NCI-H1436 treated with DMSO at 0.1 percent for 48 hours (cell line): ENCODE measurements around the gene LRRK1.

Experiments used
- DNase-seq: peaks from one replicate; lab custom pipeline; 2025; lab: John Stamatoyannopoulos, UW

LRRK1 gene

DNA sequence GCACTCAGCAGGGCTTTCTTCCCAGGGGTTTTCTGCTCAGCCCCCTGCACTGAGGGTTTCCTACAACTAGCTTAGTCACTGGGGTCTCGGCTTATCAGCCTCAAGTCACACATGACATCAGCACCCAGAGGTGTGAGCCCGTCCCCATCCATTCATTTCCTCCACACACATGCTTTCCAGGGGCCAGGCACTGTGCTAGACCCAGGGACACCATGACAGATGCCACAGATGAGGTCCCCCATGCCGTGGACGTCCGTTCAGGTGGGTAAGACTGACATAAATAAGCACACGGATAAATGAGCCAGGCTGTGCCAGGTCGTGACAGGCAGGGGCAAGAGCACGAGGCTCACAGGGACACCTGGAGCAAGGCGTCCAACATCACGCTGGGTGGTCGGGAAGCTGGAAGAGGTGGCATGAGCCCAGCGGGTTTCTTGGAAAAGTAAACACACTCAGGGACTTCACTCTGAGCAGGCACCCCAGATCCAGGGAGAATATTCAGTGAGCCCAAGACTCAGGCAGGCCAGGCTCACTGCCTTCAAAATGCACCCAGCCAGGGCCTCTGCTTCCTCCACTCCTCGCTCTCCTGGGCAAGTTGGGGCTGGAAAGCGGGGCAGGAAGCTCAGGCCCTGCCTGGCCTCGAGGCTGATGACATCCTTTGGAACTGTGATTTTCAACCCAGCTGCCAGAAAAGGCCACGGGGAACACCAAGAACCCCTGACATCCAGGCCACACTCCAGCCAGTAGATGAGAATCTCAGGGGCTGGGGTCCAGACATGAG lies 193.4 kb downstream of the LRRK1 start:
- no peak for DNase-seq

DNA sequence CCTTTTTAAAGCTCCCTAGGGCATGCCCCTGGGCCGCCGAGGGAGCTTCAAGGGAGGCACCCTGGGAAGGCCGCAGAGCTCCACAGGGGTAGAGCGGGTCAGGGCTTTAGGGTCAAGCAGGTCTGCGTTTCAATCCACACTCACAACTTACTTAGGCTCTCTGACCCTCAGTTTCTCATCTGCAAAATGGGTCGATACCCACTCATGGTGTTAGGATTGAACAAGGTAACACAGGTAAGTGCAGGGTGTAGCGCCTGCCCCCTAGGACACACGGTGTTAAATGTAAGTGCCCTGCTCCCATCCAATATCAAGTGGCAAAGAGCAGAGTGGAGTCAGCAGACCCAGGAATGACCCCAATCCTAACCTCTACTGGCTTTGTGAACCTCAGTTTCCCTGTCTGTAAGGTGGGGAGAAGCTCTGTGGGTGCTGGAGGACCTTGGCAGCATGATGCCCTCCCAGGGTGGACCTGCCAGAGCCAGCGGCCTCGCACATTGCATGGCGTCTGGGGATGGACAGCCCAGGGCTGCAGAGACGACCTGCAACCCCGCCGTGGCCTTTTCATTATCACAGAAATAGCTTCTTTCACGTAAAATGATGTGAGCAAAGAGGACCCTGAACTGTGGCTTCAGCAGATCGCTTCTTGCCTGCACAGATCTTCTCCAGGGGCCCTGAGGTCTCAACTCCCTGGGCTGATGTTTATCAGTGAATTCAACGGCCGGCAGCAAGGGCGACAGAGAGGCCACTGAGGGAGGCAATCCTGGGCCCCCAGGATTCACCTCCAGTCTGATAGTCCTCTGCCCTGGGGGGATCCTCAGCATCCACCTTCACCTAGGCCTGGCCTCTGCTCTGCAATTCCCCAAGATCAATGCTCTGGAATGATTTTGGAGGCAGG lies 194.2 kb downstream of the LRRK1 start:
- DNase-seq = no peak

DNA sequence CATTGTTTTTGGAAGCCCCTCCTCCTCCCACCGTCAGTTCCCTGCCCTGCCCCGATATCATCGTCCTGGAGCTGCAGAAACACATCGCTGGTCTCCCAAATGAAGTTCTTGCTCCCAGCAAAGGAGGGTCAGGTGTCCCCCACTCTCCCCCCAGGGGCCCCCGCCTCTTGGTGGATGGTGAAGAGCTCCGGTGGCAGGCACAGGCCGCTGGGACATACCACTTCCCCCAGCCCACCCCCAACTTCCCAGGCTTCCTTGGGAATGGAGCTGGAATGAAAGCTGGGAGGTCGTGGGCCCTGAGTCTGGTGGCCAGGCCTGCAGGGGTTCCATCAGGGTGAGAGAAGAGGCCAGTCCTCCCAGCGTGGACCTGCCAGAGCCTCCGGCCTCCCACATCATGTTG lies 195.0 kb downstream of the LRRK1 start:
- DNase-seq = no peak

DNA sequence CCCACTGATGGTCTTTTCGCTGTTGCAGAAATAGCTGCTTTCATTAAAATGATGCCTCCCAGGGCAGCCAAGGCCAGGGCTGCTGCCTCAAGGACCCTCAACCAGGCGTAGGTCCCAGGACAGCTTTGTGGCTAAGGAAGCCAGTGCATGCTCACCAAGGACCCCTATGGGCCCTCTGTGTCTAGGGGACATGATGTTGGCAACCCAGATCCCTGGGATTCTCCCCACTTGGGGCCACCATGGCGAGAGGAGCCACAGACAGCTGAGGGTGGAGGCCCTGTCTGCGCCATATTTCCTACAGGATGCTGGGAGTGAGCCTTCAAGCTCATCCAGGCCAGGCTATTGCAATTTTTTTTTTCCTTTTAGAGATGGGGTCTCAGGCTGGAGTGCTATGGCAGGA lies 195.5 kb downstream of the LRRK1 start:
- DNase-seq = no peak

DNA sequence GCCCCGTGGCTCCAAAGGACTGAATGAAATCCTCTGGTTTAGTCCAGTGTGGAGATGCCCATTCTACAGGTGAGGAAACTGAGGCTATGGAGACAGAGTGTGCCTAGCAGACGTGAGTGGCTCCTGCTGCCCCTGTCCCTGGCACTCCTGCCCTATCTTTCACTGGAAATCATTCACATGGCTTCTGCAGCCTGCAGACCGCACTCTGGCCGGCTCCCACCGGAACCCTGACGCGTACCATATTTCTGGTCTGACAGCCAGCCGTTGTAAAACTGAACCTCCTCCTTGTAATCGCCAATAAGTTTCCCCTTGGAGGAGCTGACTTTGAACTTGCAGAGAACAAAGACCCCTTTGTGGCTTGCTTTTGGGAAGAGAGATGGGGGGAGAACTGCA lies 196.2 kb downstream of the LRRK1 start:
- DNase-seq = no peak

DNA sequence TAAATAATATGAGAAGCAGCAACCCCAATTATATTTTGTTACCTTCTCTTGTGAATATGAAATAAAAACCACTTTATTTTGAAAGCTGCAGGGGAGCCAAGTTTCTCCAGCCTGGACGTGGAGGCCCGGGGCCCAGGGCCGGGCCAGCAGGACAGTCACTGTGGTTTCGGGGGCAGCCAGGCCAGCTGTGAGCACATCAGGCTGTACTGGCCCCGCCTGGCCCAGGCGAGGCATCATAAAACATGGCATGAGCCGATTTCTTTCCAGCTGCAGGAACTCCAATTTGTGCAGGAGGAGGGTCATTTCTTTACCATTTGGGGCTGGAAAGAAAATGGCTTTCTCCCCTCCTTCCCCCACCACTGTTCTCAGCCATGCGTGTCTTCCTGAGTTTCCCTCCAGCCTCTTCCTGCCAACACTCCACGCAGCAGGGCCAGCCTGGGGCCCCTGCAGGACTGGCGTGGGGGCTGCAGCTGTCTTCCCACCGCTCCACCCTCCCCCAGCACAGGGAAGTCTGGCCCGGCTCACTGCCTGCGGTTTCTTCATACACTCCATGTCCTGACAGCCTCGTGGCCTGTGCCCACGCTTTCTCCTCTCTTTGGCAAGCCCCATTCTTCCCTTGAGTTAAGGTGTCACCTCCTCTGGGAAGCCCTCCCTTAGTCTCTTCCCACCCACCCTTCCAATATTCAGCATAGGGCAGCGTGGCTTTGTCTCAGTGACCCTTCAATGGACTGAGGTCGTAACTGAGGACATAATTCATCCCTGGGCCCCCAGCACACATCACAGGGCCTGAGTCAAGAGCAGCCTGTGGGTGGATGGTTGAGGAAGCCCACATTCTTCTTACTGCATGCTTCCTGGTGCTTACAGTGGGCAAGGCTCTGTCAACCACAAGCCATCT lies 196.9 kb downstream of the LRRK1 start:
- DNase-seq = no peak

DNA sequence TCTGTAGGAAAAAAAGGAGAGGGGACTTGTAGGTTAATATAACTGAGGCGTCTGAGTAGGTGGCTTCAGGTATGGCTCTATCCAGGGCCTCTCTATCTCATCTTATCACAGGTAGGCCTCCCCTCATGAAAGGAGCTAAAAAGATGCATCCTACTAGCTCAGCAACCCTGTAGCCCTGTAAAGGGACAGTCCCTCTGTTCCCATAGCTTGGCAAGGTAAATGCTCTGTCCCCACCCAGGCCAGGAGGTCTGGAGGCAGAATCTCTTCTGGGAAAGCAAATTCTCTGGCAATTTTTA lies 197.5 kb downstream of the LRRK1 start:
- DNase-seq = no peak

DNA sequence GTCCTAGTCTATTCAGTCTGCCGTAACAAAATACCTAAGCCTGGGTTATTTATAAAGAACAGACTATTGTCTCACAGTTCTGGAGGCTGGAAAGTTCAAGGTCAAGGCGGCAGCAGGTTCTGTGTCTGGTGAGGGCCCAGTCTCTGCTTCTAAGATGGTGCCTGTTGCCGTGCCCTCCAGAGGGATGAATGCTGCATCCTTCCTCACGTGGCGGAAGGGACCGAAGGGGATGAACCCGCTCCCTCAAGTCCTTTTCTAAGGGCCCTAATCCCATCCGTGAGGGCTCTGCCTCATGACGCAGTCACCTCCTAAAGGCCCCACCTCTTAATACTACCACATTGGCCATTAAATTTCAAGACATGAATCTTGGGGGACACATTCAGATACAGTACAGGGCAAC lies 199.0 kb downstream of the LRRK1 start:
- no peak for DNase-seq

DNA sequence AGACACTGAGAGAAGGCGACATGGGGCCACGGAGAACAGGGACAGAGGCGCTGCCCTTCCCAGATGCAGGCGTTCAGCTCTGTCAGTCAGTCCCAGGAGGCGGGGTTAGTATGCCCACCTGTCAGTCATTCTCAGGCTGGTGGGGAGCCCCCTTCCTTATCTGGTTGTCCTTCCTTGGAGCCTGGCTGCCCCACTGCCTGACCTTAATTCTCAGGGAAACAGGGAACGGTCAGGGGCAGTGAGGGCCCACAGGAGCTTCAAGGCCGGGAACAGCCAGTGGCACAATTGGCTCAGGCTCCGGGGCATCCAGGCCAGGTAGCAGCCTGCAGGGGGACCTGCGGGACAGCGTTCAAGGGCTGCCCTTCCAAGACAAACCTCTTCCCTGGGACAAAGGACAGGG lies 199.5 kb downstream of the LRRK1 start:
- no peak for DNase-seq

DNA sequence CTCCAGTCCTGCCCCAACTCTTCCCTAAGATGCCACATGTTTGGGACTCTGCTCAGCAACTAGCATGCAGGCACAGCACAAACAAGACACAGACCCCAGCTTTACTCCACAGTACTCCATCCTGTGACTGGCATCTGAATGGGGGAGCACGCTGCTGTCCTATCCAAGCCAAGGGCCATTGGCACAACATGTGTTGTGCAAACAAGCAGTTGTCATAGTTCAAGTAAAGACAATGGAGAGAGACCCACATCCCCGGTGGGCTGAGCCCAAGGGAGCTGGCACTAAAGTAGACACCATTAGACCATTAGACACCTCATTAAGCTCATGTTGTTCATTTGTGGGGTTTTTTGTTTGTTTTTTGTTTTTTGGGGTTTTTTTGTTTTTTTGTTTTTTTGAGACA lies 200.0 kb downstream of the LRRK1 start:
- no peak for DNase-seq
